Measurements from ENCODE around the gene ATG4B. TPM values are rescaled to one million over a fixed set of nuclear protein-coding genes. Genes with fewer than 3 reads are reported as not detected.

Gene ATG4B
- total and polyA plus RNA-seq, 2 donors (not counting 3 experiments of a cell fraction or from before 2014, with no cell fraction given): 83.6 to 113 TPM

- POLR2A ChIA-PET: interaction anchor here (0.5 kb wide), 1 partner anchor 35 kb away, joined by 8 read pairs; no protein-coding TSS in a partner anchor
- Histone ChIP-seq H3K27me3 (ENCODE audit: control insufficient read depth in 2 of 2, insufficient read depth in 2 of 2, low read length in 2 of 2) (no peaks in the 10 kb centered on the region), H3K9me3 (replicated peaks; ENCODE audit: control insufficient read depth, insufficient read depth, low read length) (no peaks in the 10 kb centered on the region), H3K79me2 (ENCODE audit: control insufficient read depth, insufficient read depth, low read length) (peaks cover 14% of the 10 kb centered on the region), H3K9ac (replicated peaks; ENCODE audit: extremely low read depth, insufficient read depth, low read length) (no peak overlapping the region), H4K20me1 (replicated peaks; ENCODE audit: control insufficient read depth, extremely low read depth, insufficient read depth, low read length) (no peaks in the 10 kb centered on the region), H3K4me1 (ENCODE audit: control insufficient read depth, extremely low read depth, insufficient read depth, low read length) (peaks cover 11% of the 10 kb centered on the region), H3K4me2 (ENCODE audit: insufficient read depth, low read length) (no peak overlapping the region), H3K4me3 (replicated peaks in 1 of 3; ENCODE audit: insufficient read depth in 1 of 3, low read depth in 1 of 3, low read length in 3 of 3) (no peak overlapping the region), H3K36me3 (ENCODE audit: control insufficient read depth in 2 of 2, extremely low read depth in 1 of 2, insufficient read depth in 2 of 2, low read length in 2 of 2) (peaks cover 2 to 26% of the 10 kb centered on the region in 2 experiments), H3K9me1 (replicated peaks; ENCODE audit: control insufficient read depth, extremely low read depth, insufficient read depth, low read length) (no peaks in the 10 kb centered on the region), H2AFZ (ENCODE audit: low read depth, low read length) (no peak overlapping the region), H3K27ac (ENCODE audit: insufficient read depth, low read depth, low read length) (no peak overlapping the region)
- no TSS peak for BruUV-seq (replicated peaks)
- TF ChIP-seq JUN (IDR thresholded peaks at IDR 0.05; ENCODE audit: borderline replicate concordance, insufficient read depth, insufficient read length, low read depth): no peak
- TF ChIP-seq GATA2 (IDR thresholded peaks at IDR 0.05; ENCODE audit: insufficient read depth, insufficient read length, low read depth, low read length): no peak
- TF ChIP-seq MYC (IDR thresholded peaks at IDR 0.05; ENCODE audit: low read depth, low read length): no peak
- TF ChIP-seq EZH2 (IDR thresholded peaks at IDR 0.05; ENCODE audit: borderline replicate concordance, low read depth, low read length, severe bottlenecking): no peak
- TF ChIP-seq FOS (IDR thresholded peaks at IDR 0.05; ENCODE audit: borderline replicate concordance, insufficient read depth, low read length): no peak
- TF ChIP-seq POLR2A (IDR thresholded peaks at IDR 0.05; ENCODE audit: low read depth, low read length): no peak
- TF ChIP-seq POLR2AphosphoS5 (IDR thresholded peaks at IDR 0.05; ENCODE audit: insufficient read depth, low read depth, low read length): no peak
- TF ChIP-seq MAX (IDR thresholded peaks at IDR 0.05; ENCODE audit: insufficient read depth, insufficient read length): no peak
- TF ChIP-seq CTCF (IDR thresholded peaks at IDR 0.05; ENCODE audit: extremely low read depth in 1 of 2, insufficient read depth in 1 of 2, low read depth in 1 of 2, low read length in 2 of 2): no peak
- DNase-seq (ENCODE audit: low read depth, low spot score) (no peak), FAIRE-seq (no peak)
- CTCF ChIA-PET: no interaction called here
- intact Hi-C loops (cut with micrococcal nuclease) (no loop called here), dilution Hi-C loops (cut with MboI; ENCODE audit: extremely low pct_ligation_motif_present, low sequenced_read_pairs) (no loop called here)
These were observed 41.5 kb downstream of the ATG4B start for GRCh38 chr2:241678784-241679540.
